Testis (tissue), 3 donors: ENCODE data around the gene DCAKD. TPM values are rescaled to one million over a fixed set of nuclear protein-coding genes. Genes with fewer than 3 reads are reported as not detected.

ENCODE experiments used
- DNase-seq: peaks from one replicate; pipeline ENCODE4 v3.0.0-alpha.2; 2019
- H3K27ac ChIP-seq, 2 donors: fragments of 200-600 bp; sonication (generic); one replicate each; pipeline ENCODE4 v1.5.1; 2019
- H3K27me3 ChIP-seq: fragments of 200-600 bp; sonication (generic); one replicate; pipeline ENCODE4 v1.5.1; 2019
- H3K36me3 ChIP-seq: fragments of 200-600 bp; sonication (generic); one replicate; pipeline ENCODE4 v1.5.1; 2017; ENCODE audit warnings: low read depth; ENCODE audit errors: missing control alignments
- H3K4me1 ChIP-seq: fragments of 200-600 bp; sonication (generic); one replicate; pipeline ENCODE4 v1.5.1; 2019
- H3K4me3 ChIP-seq, 2 donors: fragments of 200-600 bp; sonication (generic); one replicate each; pipeline ENCODE4 v1.5.1; 2017 to 2019
- H3K9me3 ChIP-seq: fragments of 200-600 bp; sonication (generic); one replicate; pipeline ENCODE4 v1.5.1; 2017
- CTCF ChIP-seq, 3 experiments: fragments of 450-650 bp in 2 of 3; fragments of 200-600 bp in 1 of 3; sonication (generic) in 1 of 3; IDR thresholded peaks; one replicate each; pipeline ENCODE4 v1.5.1; 2016 to 2019; ENCODE audit warnings: antibody characterized with exemption in 3 of 3, mild to moderate bottlenecking in 2 of 3, moderate library complexity in 1 of 3
- POLR2A ChIP-seq: fragments of 450-650 bp; IDR thresholded peaks from one replicate; pipeline ENCODE4 v1.6.1; 2017; ENCODE audit warnings: antibody characterized with exemption, mild to moderate bottlenecking, moderate library complexity
- WGBS, 2 donors: methylation state at CpG; one replicate each; pipeline ENCODE4 v1.1.5; 2018; 5-methylcytosine and 5-hydroxymethylcytosine counted together
- intact Hi-C: fragments of 100-400 bp; cut with DNase I; formaldehyde crosslinking; loops from one replicate; pipeline ENCODE4 v1.15.1; 2023; ENCODE audit warnings: low total_unique reads
- polyA plus RNA-seq: library from polyadenylated mRNA; stranded (reverse); fragments of 350-450 nt; fragmentation: Illumina TruSeq; extraction: RNeasy Lipid Tissue Mini Kit (QIAGEN cat#74804); gene quantifications from one replicate; pipeline ENCODE4 v1.2.3, GENCODE V29; 2014; ENCODE audit warnings: low read depth, low replicate concordance; ENCODE audit not compliant: insufficient read depth
- total RNA-seq, 2 donors: library from RNA; depleted of rRNA; stranded (reverse); fragments of >200 nt; gene quantifications; one replicate each; pipeline ENCODE4 v1.2.3, GENCODE V29; 2016

The DCAKD gene
- total and polyA plus RNA-seq, 3 donors from 2014 or later, result 33.2 to 72.5 (median 63.1) TPM

GRCh38 chr17:44992242-44992939 lies 59.0 kb downstream of the DCAKD start:
- Histone ChIP-seq H3K4me1 (peaks cover 6% of the 10 kb centered on the region), H3K36me3 (no peaks in the 10 kb centered on the region), H3K9me3 (no peaks in the 10 kb centered on the region), H3K4me3 (no peak overlapping the region), H3K27me3 (no peaks in the 10 kb centered on the region), H3K27ac (no peak overlapping the region)
- intact Hi-C loops, result no loop called here
- TF ChIP-seq CTCF (IDR thresholded peaks at IDR 0.05) (no peak), POLR2A (no peak)
- 83 to 94% methylated on average over 5 of the region's 5 CpGs for WGBS, 2 donors
- DNase-seq, result no peak

GRCh38 chr17:44990994-44991393 lies 60.4 kb downstream of the DCAKD start:
- DNase-seq, result no peak
- no peaks in the 10 kb centered on the region for H3K9me3 ChIP-seq
- WGBS, 2 donors, result 81 to 87% methylated on average over 10 of the region's 10 CpGs
- H3K4me1 ChIP-seq, result peaks cover 8% of the 10 kb centered on the region
- TF ChIP-seq CTCF (IDR thresholded peaks at IDR 0.05) (no peak), POLR2A (no peak)
- intact Hi-C loops, result no loop called here
- H3K27me3 ChIP-seq, result no peaks in the 10 kb centered on the region
- H3K27ac ChIP-seq, result no peak overlapping the region
- H3K4me3 ChIP-seq, result no peak overlapping the region
- no peaks in the 10 kb centered on the region for H3K36me3 ChIP-seq

GRCh38 chr17:44989552-44990138 lies 61.8 kb downstream of the DCAKD start:
- intact Hi-C loops, result no loop called here

GRCh38 chr17:44988044-44988942 lies 63.1 kb downstream of the DCAKD start:
- 43 to 63% methylated on average over 24 to 34 of the region's 34 CpGs for WGBS, 2 donors
- TF ChIP-seq POLR2A (no peak), CTCF (IDR thresholded peaks at IDR 0.05) (no peak)
- no peaks in the 10 kb centered on the region for H3K27me3 ChIP-seq
- intact Hi-C loops, result no loop called here
- H3K4me1 ChIP-seq, result peaks cover 8% of the 10 kb centered on the region
- no peak for DNase-seq
- peak overlapping the region in 1 of 2 donors; percentile 12 for H3K4me3 ChIP-seq
- H3K36me3 ChIP-seq, result no peaks in the 10 kb centered on the region
- H3K9me3 ChIP-seq, result no peaks in the 10 kb centered on the region
- H3K27ac ChIP-seq, result no peak overlapping the region

More at GRCh38 chr17:44989552-44990138, 61.8 kb downstream of the DCAKD start:
- H3K27me3 ChIP-seq, result no peaks in the 10 kb centered on the region
- no peak overlapping the region for H3K27ac ChIP-seq
- H3K36me3 ChIP-seq, result no peaks in the 10 kb centered on the region
- 90 to 94% methylated on average over 16 to 17 of the region's 17 CpGs for WGBS, 2 donors
- DNase-seq, result no peak
- no peak overlapping the region for H3K4me3 ChIP-seq
- peaks cover 8% of the 10 kb centered on the region for H3K4me1 ChIP-seq
- TF ChIP-seq POLR2A (no peak), CTCF (IDR thresholded peaks at IDR 0.05) (no peak)
- H3K9me3 ChIP-seq, result no peaks in the 10 kb centered on the region
